Omental fat pad (tissue), 4 donors: Measurements from ENCODE around the gene SCML2. TPM values are rescaled to one million over a fixed set of nuclear protein-coding genes. Genes with fewer than 3 reads are reported as not detected.

ENCODE experiments used
- ATAC-seq: fragments of 150-250 bp; one replicate; pipeline ENCODE4 v1.9.1; 2016; ENCODE audit warnings: mild to moderate bottlenecking, moderate library complexity; ENCODE audit not compliant: low FRiP score
- DNase-seq: peaks from one replicate; pipeline ENCODE4 v3.0.0-alpha.2; 2019; ENCODE audit warnings: low spot score
- small RNA-seq: library from RNA; depleted of rRNA; stranded (forward); fragments of <200 nt; gene quantifications from one replicate; pipeline ENCODE3, GENCODE V24; 2016
- total RNA-seq, 4 donors: library from RNA; depleted of rRNA; stranded (reverse); fragments of >200 nt; gene quantifications; one replicate each; pipeline ENCODE4 v1.1.0, GENCODE V29; 2016
- TF ChIP-seq, protein P1 (sequence below), 3 donors: fragments of 450-650 bp; IDR thresholded peaks; one replicate each; pipeline ENCODE4 v1.5.1; 2016 to 2017; ENCODE audit warnings: antibody characterized with exemption in 3 of 3, mild to moderate bottlenecking in 3 of 3, moderate library complexity in 2 of 3

Gene SCML2
- total RNA-seq, 4 donors from 2014 or later = 1.3 to 2.2 (median 1.8) TPM

- TF ChIP-seq, protein P1, sequence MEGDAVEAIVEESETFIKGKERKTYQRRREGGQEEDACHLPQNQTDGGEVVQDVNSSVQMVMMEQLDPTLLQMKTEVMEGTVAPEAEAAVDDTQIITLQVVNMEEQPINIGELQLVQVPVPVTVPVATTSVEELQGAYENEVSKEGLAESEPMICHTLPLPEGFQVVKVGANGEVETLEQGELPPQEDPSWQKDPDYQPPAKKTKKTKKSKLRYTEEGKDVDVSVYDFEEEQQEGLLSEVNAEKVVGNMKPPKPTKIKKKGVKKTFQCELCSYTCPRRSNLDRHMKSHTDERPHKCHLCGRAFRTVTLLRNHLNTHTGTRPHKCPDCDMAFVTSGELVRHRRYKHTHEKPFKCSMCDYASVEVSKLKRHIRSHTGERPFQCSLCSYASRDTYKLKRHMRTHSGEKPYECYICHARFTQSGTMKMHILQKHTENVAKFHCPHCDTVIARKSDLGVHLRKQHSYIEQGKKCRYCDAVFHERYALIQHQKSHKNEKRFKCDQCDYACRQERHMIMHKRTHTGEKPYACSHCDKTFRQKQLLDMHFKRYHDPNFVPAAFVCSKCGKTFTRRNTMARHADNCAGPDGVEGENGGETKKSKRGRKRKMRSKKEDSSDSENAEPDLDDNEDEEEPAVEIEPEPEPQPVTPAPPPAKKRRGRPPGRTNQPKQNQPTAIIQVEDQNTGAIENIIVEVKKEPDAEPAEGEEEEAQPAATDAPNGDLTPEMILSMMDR (IDR thresholded peaks at IDR 0.05) = no peak
- DNase-seq = no peak
These were observed 133.7 kb downstream of the SCML2 start, which contains the start of gene BEND2 for GRCh38 chrX:18220786-18221185. Gene BEND2 (minus strand): TSS chrX:18220886. CDS start chrX:18220750, 136 bp downstream.

GRCh38 chrX:18210470-18210869, 144.0 kb downstream of the SCML2 start:
- ATAC-seq = no peak
- DNase-seq = no peak
- TF ChIP-seq, protein P1 (IDR thresholded peaks at IDR 0.05) = no peak

More at GRCh38 chrX:18220786-18221185, 133.7 kb downstream of the SCML2 start, which contains the start of gene BEND2:
- no peak for ATAC-seq

GRCh38 chrX:18206657-18207056, 147.8 kb downstream of the SCML2 start:
- DNase-seq = no peak
- no peak for ATAC-seq
- TF ChIP-seq, protein P1 (IDR thresholded peaks at IDR 0.05) = no peak

GRCh38 chrX:18203631-18204030, 150.9 kb downstream of the SCML2 start:
- TF ChIP-seq, protein P1 (IDR thresholded peaks at IDR 0.05) = no peak
- no peak for ATAC-seq
- no peak for DNase-seq

DNA sequence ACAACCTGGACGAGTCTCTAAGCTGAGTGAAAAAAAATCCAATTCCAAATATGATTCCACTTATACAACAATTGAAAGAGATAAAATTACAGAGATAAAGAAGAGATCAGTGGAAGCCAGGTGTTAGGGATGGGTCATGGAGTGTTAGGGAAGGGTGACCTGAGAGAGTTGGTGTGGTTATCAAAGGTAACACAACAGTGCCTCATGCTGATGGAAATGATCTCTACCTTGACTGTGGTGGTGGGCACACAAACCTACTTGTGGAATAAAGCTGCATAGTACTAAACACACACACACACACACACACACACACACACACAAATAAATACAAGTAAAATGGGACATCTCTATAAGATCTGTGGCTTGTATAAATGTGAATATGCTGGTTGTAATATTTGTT, 159.8 kb downstream of the SCML2 start:
- TF ChIP-seq, protein P1 (IDR thresholded peaks at IDR 0.05) = no peak
- DNase-seq = no peak
- no peak for ATAC-seq

Small RNA genes lying within 50 kb of the gene (small RNA-seq; reads per million reads assigned to genes)
- gene RF00019 = not detected
- not detected for gene TMSB10P2

Other genes with a start within 250 kb of the SCML2 start
- gene BEND2, start 133.8 kb downstream of the SCML2 start, total RNA-seq = not detected
- gene CDKL5, start 70.9 kb upstream of the SCML2 start, total RNA-seq = 1 to 10 TPM; 1.9 to 8.5 (median 4.3) TPM